H9 (cell line): Measurements from ENCODE around the gene GRID1. TPM values are rescaled to one million over a fixed set of nuclear protein-coding genes. Genes with fewer than 3 reads are reported as not detected.
A peak's percentile ranks its signal among the peaks of the same experiment; 100 is the strongest.

Source experiments
- DNase-seq: peaks from one replicate; pipeline ENCODE4 v3.0.0-alpha.2; 2017
- H2AFZ ChIP-seq: one replicate; pipeline ENCODE4 v1.6.1; 2013; ENCODE audit warnings: mild to moderate bottlenecking, low read length, control low read depth, moderate library complexity
- H2AK5ac ChIP-seq: 2 replicates; pipeline ENCODE4 v1.6.1; 2013; ENCODE audit warnings: low read length, control low read depth, mixed read lengths; ENCODE audit not compliant: insufficient read length
- H2BK120ac ChIP-seq: one replicate; pipeline ENCODE4 v1.6.1; 2013; ENCODE audit warnings: low read depth, mild to moderate bottlenecking, low read length, control low read depth, inconsistent platforms; ENCODE audit not compliant: poor library complexity, severe bottlenecking
- H2BK12ac ChIP-seq: 2 replicates; pipeline ENCODE4 v1.6.1; 2013; ENCODE audit warnings: low read length, control low read depth, mixed read lengths, low read depth; ENCODE audit not compliant: insufficient read length
- H2BK15ac ChIP-seq: 2 replicates; pipeline ENCODE4 v1.6.1; 2013; ENCODE audit warnings: low read depth, low read length, control low read depth
- H2BK20ac ChIP-seq: one replicate; pipeline ENCODE4 v1.6.1; 2013; ENCODE audit warnings: low read depth, mild to moderate bottlenecking, low read length, control low read depth, inconsistent platforms; ENCODE audit not compliant: poor library complexity, severe bottlenecking
- H2BK5ac ChIP-seq: 2 replicates; pipeline ENCODE4 v1.6.1; 2013; ENCODE audit warnings: low read length, control low read depth, mixed read lengths; ENCODE audit not compliant: insufficient read length
- H3K14ac ChIP-seq: 2 replicates; pipeline ENCODE4 v1.6.1; 2013; ENCODE audit warnings: low read length, control low read depth; ENCODE audit not compliant: insufficient read depth
- H3K18ac ChIP-seq: 2 replicates; pipeline ENCODE4 v1.6.1; 2013; ENCODE audit warnings: low read depth, mild to moderate bottlenecking, mixed read lengths, low read length, control low read depth; ENCODE audit not compliant: insufficient read length
- H3K23ac ChIP-seq: 2 replicates; pipeline ENCODE4 v1.6.1; 2013; ENCODE audit warnings: low read length, control low read depth, mixed read lengths, low read depth; ENCODE audit not compliant: insufficient read length
- H3K23me2 ChIP-seq: 2 replicates; pipeline ENCODE4 v1.6.1; 2013; ENCODE audit warnings: low read depth, mild to moderate bottlenecking, mixed read lengths, low read length, control low read depth; ENCODE audit not compliant: insufficient read length, poor library complexity, severe bottlenecking
- H3K27ac ChIP-seq: 2 replicates; pipeline ENCODE4 v1.5.1; 2013; ENCODE audit warnings: low read length, control low read depth, mixed read lengths, low read depth; ENCODE audit not compliant: insufficient read length
- H3K27me3 ChIP-seq: 2 replicates; pipeline ENCODE4 v1.6.1; 2013; ENCODE audit warnings: low read length, control low read depth, inconsistent platforms; ENCODE audit not compliant: insufficient read depth
- H3K4ac ChIP-seq: 2 replicates; pipeline ENCODE4 v1.6.1; 2013; ENCODE audit warnings: low read depth, mild to moderate bottlenecking, control low read depth, inconsistent platforms, low read length, moderate library complexity
- H3K4me1 ChIP-seq: 2 replicates; pipeline ENCODE4 v1.6.1; 2013; ENCODE audit warnings: low read length, control low read depth, inconsistent platforms; ENCODE audit not compliant: insufficient read depth
- H3K4me2 ChIP-seq: 2 replicates; pipeline ENCODE4 v1.6.1; 2013; ENCODE audit warnings: low read length, control low read depth, mixed read lengths; ENCODE audit not compliant: insufficient read length, insufficient read depth
- H3K56ac ChIP-seq: 2 replicates; pipeline ENCODE4 v1.6.1; 2013; ENCODE audit warnings: low read depth, mild to moderate bottlenecking, mixed read lengths, low read length, control low read depth; ENCODE audit not compliant: insufficient read length
- H3K79me1 ChIP-seq: 2 replicates; pipeline ENCODE4 v1.6.1; 2013; ENCODE audit warnings: low read depth, mild to moderate bottlenecking, moderate library complexity, low read length, control low read depth, inconsistent platforms; ENCODE audit not compliant: insufficient read depth, poor library complexity, severe bottlenecking
- H3K79me2 ChIP-seq: 2 replicates; pipeline ENCODE4 v1.6.1; 2013; ENCODE audit warnings: low read length, control low read depth, inconsistent platforms; ENCODE audit not compliant: insufficient read depth
- H3K9ac ChIP-seq: 2 replicates; pipeline ENCODE4 v1.6.1; 2013; ENCODE audit warnings: low read length, control low read depth, mixed read lengths; ENCODE audit not compliant: insufficient read length; ENCODE audit errors: extremely low read depth
- H3K9me3 ChIP-seq: one replicate; pipeline ENCODE4 v1.6.1; 2013; ENCODE audit warnings: low read depth, low read length, inconsistent platforms; ENCODE audit not compliant: control insufficient read depth
- H3T11ph ChIP-seq: one replicate; pipeline ENCODE4 v1.6.1; 2013; ENCODE audit warnings: mild to moderate bottlenecking, low read length, control low read depth, inconsistent platforms
- H4K20me1 ChIP-seq: one replicate; pipeline ENCODE4 v1.6.1; 2013; ENCODE audit not compliant: control insufficient read depth, insufficient read length, insufficient read depth
- H4K5ac ChIP-seq: 2 replicates; pipeline ENCODE4 v1.6.1; 2013; ENCODE audit warnings: low read depth, mild to moderate bottlenecking, mixed read lengths, low read length, control low read depth; ENCODE audit not compliant: insufficient read length
- H4K8ac ChIP-seq: replicated peaks from 2 replicates; pipeline ENCODE4 v1.6.1; 2013; ENCODE audit warnings: low read length, control low read depth, mixed read lengths, low read depth; ENCODE audit not compliant: insufficient read length
- H4K91ac ChIP-seq: 2 replicates; pipeline ENCODE4 v1.6.1; 2013; ENCODE audit warnings: low read depth, mild to moderate bottlenecking, moderate library complexity, mixed read lengths, low read length, control low read depth; ENCODE audit not compliant: insufficient read length
- H3K27ac Mint-ChIP-seq, 3 experiments: 2 replicates in 2 of 3; 3 replicates in 1 of 3; pipeline ENCODE4 v1.8.0; 2020 to 2021; ENCODE audit warnings: mixed read lengths in 3 of 3, mild to moderate bottlenecking in 1 of 3, moderate library complexity in 1 of 3
- H3K27me3 Mint-ChIP-seq: 2 replicates; pipeline ENCODE4 v1.8.0; 2021; ENCODE audit warnings: low read depth, mild to moderate bottlenecking, moderate library complexity, mixed read lengths
- H3K36me3 Mint-ChIP-seq, 3 experiments: 2 replicates in 2 of 3; 3 replicates in 1 of 3; pipeline ENCODE4 v1.8.0; 2020 to 2021; ENCODE audit warnings: low read depth in 3 of 3, mixed read lengths in 3 of 3; ENCODE audit not compliant: insufficient read depth in 1 of 3
- H3K4me1 Mint-ChIP-seq, 2 experiments: 2 replicates each; pipeline ENCODE4 v1.8.0; 2020; ENCODE audit warnings: mixed read lengths in 2 of 2
- H3K4me3 Mint-ChIP-seq, 2 experiments: 2 replicates in 1 of 2; 3 replicates in 1 of 2; pipeline ENCODE4 v1.8.0; 2020 to 2021; ENCODE audit warnings: mild to moderate bottlenecking in 2 of 2, mixed read lengths in 2 of 2, moderate library complexity in 1 of 2
- H3K9me3 Mint-ChIP-seq, 2 experiments: 2 replicates in 1 of 2; 3 replicates in 1 of 2; pipeline ENCODE4 v1.8.0; 2020; ENCODE audit warnings: mild to moderate bottlenecking in 2 of 2, mixed read lengths in 2 of 2, moderate library complexity in 1 of 2
- CTCF ChIP-seq: fragments of 200-600 bp; sonication (generic); conservative IDR thresholded peaks from 3 replicates; pipeline ENCODE4 v1.8.0; 2021; ENCODE audit warnings: antibody characterized with exemption, mild to moderate bottlenecking
- WGBS: extraction: QIAGEN DNeasy Blood & Tissue Kit; methylation state at CpG from one replicate; pipeline ENCODE4 v1.1.7; 2013; ENCODE audit warnings: missing lambda C conversion rate, low lambda C conversion rate, mixed read lengths; ENCODE audit not compliant: insufficient read length; ENCODE audit errors: extremely low coverage; 5-methylcytosine and 5-hydroxymethylcytosine counted together
- total RNA-seq: library from RNA; stranded (reverse); gene quantifications from 2 replicates; pipeline ENCODE4 v1.2.1, GENCODE V29; 2021

Gene GRID1
- total RNA-seq, 1 experiment from 2014 or later: 0.35 TPM

GRCh38 chr10:85608706-85609105 lies 757.9 kb downstream of the GRID1 start:
- Histone ChIP-seq H3K9me3 (no peaks in the 10 kb centered on the region), H4K5ac (no peak overlapping the region), H3K23ac (no peak overlapping the region), H4K91ac (no peak overlapping the region), H3K23me2 (no peaks in the 10 kb centered on the region), H2BK15ac (no peak overlapping the region), H3K27ac (no peak overlapping the region), H2AK5ac (no peak overlapping the region), H4K8ac (no peak overlapping the region), H3K56ac (no peak overlapping the region), H3K79me2 (no peaks in the 10 kb centered on the region), H4K20me1 (no peaks in the 10 kb centered on the region), H3K14ac (no peak overlapping the region), H2AFZ (no peak overlapping the region), H3K4me2 (no peak overlapping the region), H3K4ac (no peak overlapping the region), H2BK5ac (no peak overlapping the region), H3K79me1 (no peaks in the 10 kb centered on the region), H3K27me3 (no peaks in the 10 kb centered on the region), H2BK120ac (no peak overlapping the region), H2BK12ac (no peak overlapping the region), H3K9ac (no peak overlapping the region), H3K18ac (no peak overlapping the region), H3K4me1 (no peaks in the 10 kb centered on the region), H2BK20ac (no peak overlapping the region), H3T11ph (no peak overlapping the region)
- 0 out of 4 replicates have a peak, but pooled peaks cover 0 to 2% of the 10 kb centered on the region in 2 experiments for H3K4me1 Mint-ChIP-seq
- no peak overlapping the region for H3K4me3 Mint-ChIP-seq
- no CpG with 5 or more reads among the region's 3 CpGs for WGBS
- no peaks in the 10 kb centered on the region for H3K36me3 Mint-ChIP-seq
- no peak overlapping the region for H3K27ac Mint-ChIP-seq
- no peaks in the 10 kb centered on the region; a peak in 1 of 5 replicates for H3K9me3 Mint-ChIP-seq
- peak; percentile 7 for DNase-seq
- no peak for TF ChIP-seq CTCF
- H3K27me3 Mint-ChIP-seq: peaks cover 1% of the 10 kb centered on the region; the same call in 1 of the 2 replicates
